Mesothelial cell of epicardium (in vitro differentiated cells): Measurements from ENCODE around the gene SPRR1B. TPM values are rescaled to one million over a fixed set of nuclear protein-coding genes. Genes with fewer than 3 reads are reported as not detected.

ENCODE experiments used
- DNase-seq, 2 experiments: peaks; one replicate each; pipeline ENCODE4 v3.0.0; 2021; ENCODE audit warnings: low spot score in 2 of 2; ENCODE audit not compliant: unreplicated experiment in 2 of 2
- H3K27ac Mint-ChIP-seq: 2 replicates; pipeline ENCODE4 v1.8.0; 2021; ENCODE audit warnings: mixed read lengths
- H3K27me3 Mint-ChIP-seq: 2 replicates; pipeline ENCODE4 v1.8.0; 2021; ENCODE audit warnings: low read depth, mixed read lengths
- H3K36me3 Mint-ChIP-seq: 2 replicates; pipeline ENCODE4 v1.8.0; 2021; ENCODE audit warnings: mixed read lengths
- H3K4me1 Mint-ChIP-seq: 2 replicates; pipeline ENCODE4 v1.8.0; 2021; ENCODE audit warnings: mixed read lengths
- H3K4me3 Mint-ChIP-seq: 2 replicates; pipeline ENCODE4 v1.8.0; 2021; ENCODE audit warnings: mild to moderate bottlenecking, moderate library complexity, mixed read lengths
- H3K9me3 Mint-ChIP-seq: 2 replicates; pipeline ENCODE4 v1.8.0; 2021; ENCODE audit warnings: mixed read lengths
- CTCF ChIP-seq: fragments of 200-600 bp; sonication (generic); IDR thresholded peaks from one replicate; pipeline ENCODE4 v1.5.0; 2021; ENCODE audit warnings: antibody characterized with exemption; ENCODE audit not compliant: unreplicated experiment
- total RNA-seq: library from RNA; stranded (reverse); gene quantifications from 3 replicates; pipeline ENCODE4 v1.2.1, GENCODE V29; 2021

The SPRR1B gene
- total RNA-seq, 1 donor from 2014 or later: not detected

DNA sequence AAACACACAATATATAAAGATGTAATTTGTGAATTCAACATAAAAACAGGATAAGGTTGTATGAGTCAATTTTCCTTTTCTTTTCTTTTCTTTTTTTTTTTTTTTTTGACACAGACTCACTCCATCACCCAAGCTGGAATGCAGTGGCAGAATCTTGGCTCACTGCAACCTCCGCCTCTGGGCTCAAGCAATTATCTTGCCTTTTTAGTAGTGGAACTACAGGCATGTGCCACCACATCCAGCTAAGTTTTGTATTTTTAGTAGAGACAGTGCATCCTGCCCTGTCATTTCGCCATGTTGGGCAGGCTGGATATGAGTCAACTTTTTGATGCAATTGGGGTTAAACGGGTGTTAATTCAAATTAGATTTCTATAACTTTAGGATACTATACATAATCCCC lies 50.7 kb downstream of the SPRR1B start:
- Mint-ChIP-seq H3K36me3 (no peaks in the 10 kb centered on the region), H3K27me3 (peaks cover 3% of the 10 kb centered on the region), H3K27ac (no peak overlapping the region), H3K4me1 (peaks cover 5% of the 10 kb centered on the region), H3K9me3 (peaks cover 34% of the 10 kb centered on the region), H3K4me3 (no peak overlapping the region)
- DNase-seq: no peak
- no peak for TF ChIP-seq CTCF

Other genes starting within 250 kb of the SPRR1B start
- not detected in 3 replicates for gene LCE1E, start 244.9 kb upstream of the SPRR1B start, total RNA-seq
- gene LCE1D, start 234.5 kb upstream of the SPRR1B start, total RNA-seq: not detected in 3 replicates
- not detected in 3 replicates for gene LCE1C, start 224.6 kb upstream of the SPRR1B start, total RNA-seq
- not detected in 3 replicates for gene LCE1B, start 219.2 kb upstream of the SPRR1B start, total RNA-seq
- gene LCE1A, start 203.7 kb upstream of the SPRR1B start, total RNA-seq: not detected in 3 replicates
- gene LCE6A, start 188.3 kb upstream of the SPRR1B start, total RNA-seq: not detected in 3 replicates
- not detected in 3 replicates for gene LCE7A, start 171.2 kb upstream of the SPRR1B start, total RNA-seq
- not detected in 3 replicates for gene SMCP, start 152.9 kb upstream of the SPRR1B start, total RNA-seq
- 0.11 to 0.34 TPM (median 0.27 TPM) in 3 replicates for gene IVL, start 122.7 kb upstream of the SPRR1B start, total RNA-seq
- not detected in 3 replicates for gene SPRR5, start 84.0 kb upstream of the SPRR1B start, total RNA-seq
- gene SPRR4, start 60.6 kb upstream of the SPRR1B start, total RNA-seq: not detected in 3 replicates
- gene SPRR1A, start 47.1 kb upstream of the SPRR1B start, total RNA-seq: not detected in 3 replicates
- not detected in 3 replicates for gene SPRR3, start 29.5 kb upstream of the SPRR1B start, total RNA-seq
- gene SPRR2D, start 9.9 kb downstream of the SPRR1B start, total RNA-seq: not detected in 3 replicates
- not detected in 3 replicates for gene SPRR2A, start 26.3 kb downstream of the SPRR1B start, total RNA-seq
- gene SPRR2B, start 40.4 kb downstream of the SPRR1B start, total RNA-seq: not detected in 3 replicates
- 1.2 to 1.9 TPM (median 1.9 TPM) in 3 replicates for gene SPRR2E, start 63.3 kb downstream of the SPRR1B start, total RNA-seq
- gene SPRR2F, start 82.3 kb downstream of the SPRR1B start, total RNA-seq: 54.4 to 65.0 TPM (median 56.6 TPM) in 3 replicates
- not detected in 3 replicates for gene SPRR2G, start 119.7 kb downstream of the SPRR1B start, total RNA-seq
- not detected in 3 replicates for gene LELP1, start 172.2 kb downstream of the SPRR1B start, total RNA-seq
- gene PRR9, start 186.4 kb downstream of the SPRR1B start, total RNA-seq: not detected in 3 replicates
- not detected in 3 replicates for gene LORICRIN, start 228.5 kb downstream of the SPRR1B start, total RNA-seq